WTC11 (cell line): ENCODE results near the gene CARMIL1.

ENCODE experiments used
- CTCF ChIP-seq: fragments of 200-600 bp; IDR thresholded peaks from 2 replicates; pipeline ENCODE4 v1.8.0; 2022; ENCODE audit warnings: antibody characterized with exemption
- ETV6 ChIP-seq: sonication (generic); formaldehyde crosslinking; IDR thresholded peaks from 2 replicates; pipeline ENCODE4 v1.8.1; 2022; ENCODE audit warnings: mild to moderate bottlenecking, missing genetic modification reagents
- FOXP4 ChIP-seq: sonication (generic); formaldehyde crosslinking; IDR thresholded peaks from 2 replicates; pipeline ENCODE4 v1.8.0; 2022; ENCODE audit warnings: mild to moderate bottlenecking, missing genetic modification reagents
- OVOL2 ChIP-seq: fragments of 250-450 bp; sonication (Bioruptor Pico); IDR thresholded peaks from 2 replicates; pipeline ENCODE4 v1.9.0; 2021; ENCODE audit warnings: mild to moderate bottlenecking, borderline replicate concordance
- ZNF232 ChIP-seq: sonication (generic); formaldehyde crosslinking; IDR thresholded peaks from 2 replicates; pipeline ENCODE4 v1.8.0; 2022; ENCODE audit warnings: mild to moderate bottlenecking, missing genetic modification reagents

- no peak for TF ChIP-seq CTCF
- no peak for TF ChIP-seq ETV6 (CRISPR knock-in tag)
- no peak for TF ChIP-seq OVOL2 (CRISPR knock-in tag)
- no peak for TF ChIP-seq ZNF232
- no peak for TF ChIP-seq FOXP4 (CRISPR knock-in tag)
These were observed 39.4 kb downstream of the CARMIL1 start for GRCh38 chr6:25318589-25318988.
